ENCODE data around the gene BTBD7. TPM values are rescaled to one million over a fixed set of nuclear protein-coding genes. Genes with fewer than 3 reads are reported as not detected.

The BTBD7 gene
- total RNA-seq, 2 donors from 2014 or later = 16.3 to 25.1 TPM

- Histone ChIP-seq H3K9me3 (no peaks in the 10 kb centered on the region), H3K4me3 (no peak overlapping the region), H3K4me1 (peaks cover 15% of the 10 kb centered on the region), H3K27me3 (no peaks in the 10 kb centered on the region), H3K36me3 (replicated peaks in 1 of 2; ENCODE audit: insufficient read depth in 1 of 2, low read depth in 2 of 2) (no peaks in the 10 kb centered on the region), H3K27ac (no peak overlapping the region)
- ATAC-seq = no peak
- WGBS, 2 donors = 70 to 73% methylated on average over 4 of the region's 4 CpGs
- intact Hi-C loops (cut with DNase I) = no loop called here
- TF ChIP-seq CTCF (IDR thresholded peaks at IDR 0.05) (no peak), POLR2A (IDR thresholded peaks at IDR 0.05) (no peak)
- no peak for DNase-seq
Measured at GRCh38 chr14:93316716-93317115, 16.1 kb downstream of the BTBD7 start.

- Histone ChIP-seq H3K27ac (no peak overlapping the region), H3K4me1 (peaks cover 10% of the 10 kb centered on the region), H3K36me3 (replicated peaks in 1 of 2; ENCODE audit: insufficient read depth in 1 of 2, low read depth in 2 of 2) (no peaks in the 10 kb centered on the region), H3K4me3 (no peak overlapping the region), H3K9me3 (no peaks in the 10 kb centered on the region), H3K27me3 (no peaks in the 10 kb centered on the region)
- intact Hi-C loops (cut with DNase I) = no loop called here
- ATAC-seq = no peak
- DNase-seq = no peak
- TF ChIP-seq POLR2A (IDR thresholded peaks at IDR 0.05) (no peak), CTCF (IDR thresholded peaks at IDR 0.05) (no peak)
Measured at GRCh38 chr14:93315575-93315974, 17.3 kb downstream of the BTBD7 start.

GRCh38 chr14:93311082-93311481 is 21.8 kb downstream of the BTBD7 start:
- DNase-seq (no peak), ATAC-seq (no peak)
- Histone ChIP-seq H3K4me1 (peaks cover 10% of the 10 kb centered on the region), H3K27me3 (no peaks in the 10 kb centered on the region), H3K36me3 (replicated peaks in 1 of 2; ENCODE audit: insufficient read depth in 1 of 2, low read depth in 2 of 2) (no peaks in the 10 kb centered on the region), H3K27ac (no peak overlapping the region), H3K9me3 (no peaks in the 10 kb centered on the region), H3K4me3 (no peak overlapping the region)
- 33 to 38% methylated on average over 1 of the region's 1 CpG for WGBS, 2 donors
- intact Hi-C loops (cut with DNase I) = no loop called here
- no peak for TF ChIP-seq POLR2A (IDR thresholded peaks at IDR 0.05)
- no peak for TF ChIP-seq CTCF (IDR thresholded peaks at IDR 0.05)

- Histone ChIP-seq H3K27me3 (no peaks in the 10 kb centered on the region), H3K9me3 (no peaks in the 10 kb centered on the region), H3K4me1 (peaks cover 10% of the 10 kb centered on the region), H3K36me3 (replicated peaks in 1 of 2; ENCODE audit: insufficient read depth in 1 of 2, low read depth in 2 of 2) (no peaks in the 10 kb centered on the region), H3K27ac (no peak overlapping the region), H3K4me3 (no peak overlapping the region)
- ATAC-seq (no peak), DNase-seq (no peak)
- intact Hi-C loops (cut with DNase I) = no loop called here
- TF ChIP-seq POLR2A (IDR thresholded peaks at IDR 0.05) (no peak), CTCF (IDR thresholded peaks at IDR 0.05) (no peak)
- 68 to 74% methylated on average over 2 of the region's 2 CpGs for WGBS, 2 donors
Measured at GRCh38 chr14:93309427-93309966, 23.3 kb downstream of the BTBD7 start.

GRCh38 chr14:93308686-93309345 is 24.0 kb downstream of the BTBD7 start:
- H3K27me3 ChIP-seq = no peaks in the 10 kb centered on the region
- H3K4me3 ChIP-seq = no peak overlapping the region
- H3K9me3 ChIP-seq = no peaks in the 10 kb centered on the region
- H3K36me3 ChIP-seq (replicated peaks in 1 of 2; ENCODE audit: insufficient read depth in 1 of 2, low read depth in 2 of 2) = no peaks in the 10 kb centered on the region
- DNase-seq (no peak), ATAC-seq (no peak)
- intact Hi-C loops (cut with DNase I) = no loop called here
- H3K27ac ChIP-seq = no peak overlapping the region
- peaks cover 12% of the 10 kb centered on the region for H3K4me1 ChIP-seq
- 66 to 76% methylated on average over 2 of the region's 2 CpGs for WGBS, 2 donors
- no peak for TF ChIP-seq POLR2A (IDR thresholded peaks at IDR 0.05)
- TF ChIP-seq CTCF (IDR thresholded peaks at IDR 0.05) = no peak
